Endometrium (tissue), 2 donors: Measurements from ENCODE around the gene CDH18.

ENCODE experiments used
- FAIRE-seq: peaks from 2 replicates; lab custom pipeline; 2012; peaks lifted over from hg19 to GRCh38; lab: Jason Lieb, UNC
- donor health status: control.
- donor health status: control.

The CDH18 gene

DNA sequence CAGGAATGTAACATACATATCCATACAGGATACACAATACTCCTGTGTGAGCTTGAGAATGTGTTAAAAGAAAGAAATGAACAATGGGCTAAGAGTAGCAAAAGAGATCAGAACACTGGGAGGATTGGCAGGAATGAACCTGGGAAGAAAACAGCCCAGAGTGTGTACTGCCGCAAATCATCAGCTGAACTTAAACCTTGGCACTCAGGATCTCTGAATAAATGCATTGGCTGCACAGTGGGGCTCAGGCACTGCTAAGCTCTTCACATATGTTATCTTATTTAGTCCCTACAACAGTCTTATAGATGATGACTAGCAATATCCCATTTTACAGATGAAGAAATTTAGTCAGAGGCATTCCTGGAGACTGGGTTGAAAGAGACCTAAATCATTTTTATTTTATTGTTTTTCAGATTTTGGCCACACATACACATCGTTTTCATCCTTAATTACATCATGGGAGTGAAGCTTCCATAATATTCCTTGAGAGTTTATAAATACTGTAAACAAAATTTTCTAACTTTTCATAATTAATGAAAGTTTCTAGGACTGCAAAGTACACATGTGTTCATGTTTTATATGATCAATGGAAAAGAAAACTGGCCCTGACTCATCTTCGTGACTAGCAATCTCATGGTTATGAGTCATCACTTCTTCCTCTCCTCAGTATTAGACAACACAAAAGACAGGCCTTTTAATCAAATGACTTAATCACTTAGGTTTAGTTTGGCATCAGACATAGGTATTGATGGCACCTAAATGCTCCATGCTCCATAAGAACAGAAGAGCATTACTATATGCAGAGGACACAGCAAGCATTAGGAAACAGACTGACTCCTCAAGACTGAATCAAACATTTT is 59.2 kb downstream of the CDH18 start:
- no peak for FAIRE-seq

DNA sequence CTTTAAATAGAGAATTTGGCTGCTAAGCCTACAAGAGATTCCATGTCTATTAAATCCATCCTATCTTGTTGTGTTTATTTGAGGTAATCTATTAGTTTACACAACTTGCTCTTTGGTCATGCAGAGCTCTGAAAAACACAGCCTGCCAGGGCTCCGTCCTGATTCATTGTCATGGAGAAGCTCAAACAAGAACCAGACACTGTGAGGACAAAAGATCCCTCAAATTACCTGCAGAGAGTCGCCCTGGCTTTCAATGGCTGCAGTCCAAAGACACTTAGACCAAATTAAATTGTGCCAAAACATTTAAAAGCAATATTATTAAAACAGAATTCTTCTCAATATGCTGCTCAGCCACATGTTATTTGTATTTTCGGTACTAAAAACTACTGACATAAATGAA is 60.1 kb downstream of the CDH18 start:
- FAIRE-seq, result no peak

- FAIRE-seq, result peak; percentile 41
These were observed 60.8 kb downstream of the CDH18 start for GRCh38 chr5:19927170-19927569.

GRCh38 chr5:19923742-19924141 is 64.3 kb downstream of the CDH18 start:
- FAIRE-seq, result no peak

DNA sequence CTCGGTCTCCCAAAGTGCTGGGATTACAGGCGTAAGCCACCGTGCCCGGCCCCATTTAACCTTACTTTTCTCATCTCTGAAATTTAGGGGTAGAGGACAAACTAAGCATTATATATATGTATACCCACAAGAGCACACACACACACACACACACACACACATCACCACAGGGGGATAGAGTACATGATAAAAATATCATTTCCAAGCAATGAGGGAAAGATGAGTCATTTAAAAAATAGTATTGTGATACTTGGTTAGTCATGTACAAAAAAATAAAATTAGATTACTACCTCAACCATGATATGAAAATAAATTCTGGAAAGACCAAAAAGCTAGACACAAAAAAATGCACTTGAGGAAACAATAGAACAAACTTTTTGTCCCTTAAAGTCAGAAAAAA is 67.2 kb downstream of the CDH18 start:
- FAIRE-seq, result no peak

DNA sequence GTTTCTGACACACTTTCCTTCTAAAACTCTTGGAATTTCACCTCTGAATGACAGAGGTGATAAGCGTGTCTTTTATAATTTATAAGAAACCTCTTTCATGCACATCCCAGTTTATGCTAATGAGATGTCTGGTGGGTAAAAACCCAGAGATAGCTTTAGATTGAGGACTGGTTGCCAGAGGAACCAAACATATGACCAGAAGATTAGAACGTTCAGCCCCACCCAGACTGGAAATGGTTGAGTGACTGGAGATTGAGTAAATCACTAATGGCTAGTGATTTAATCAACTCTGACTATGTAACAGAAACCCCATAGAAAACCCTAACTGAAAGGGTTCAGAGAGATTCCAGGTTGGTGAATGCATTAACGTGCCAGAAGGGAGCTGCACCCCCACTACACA is 69.2 kb downstream of the CDH18 start:
- FAIRE-seq, result no peak

GRCh38 chr5:19917588-19918122 is 70.3 kb downstream of the CDH18 start:
- FAIRE-seq, result no peak

- no peak for FAIRE-seq
These were observed 77.9 kb downstream of the CDH18 start for GRCh38 chr5:19910136-19910535.

GRCh38 chr5:19904766-19905165 is 83.2 kb downstream of the CDH18 start:
- FAIRE-seq, result no peak

- no peak for FAIRE-seq
These were observed 84.4 kb downstream of the CDH18 start for GRCh38 chr5:19903611-19904010.

DNA sequence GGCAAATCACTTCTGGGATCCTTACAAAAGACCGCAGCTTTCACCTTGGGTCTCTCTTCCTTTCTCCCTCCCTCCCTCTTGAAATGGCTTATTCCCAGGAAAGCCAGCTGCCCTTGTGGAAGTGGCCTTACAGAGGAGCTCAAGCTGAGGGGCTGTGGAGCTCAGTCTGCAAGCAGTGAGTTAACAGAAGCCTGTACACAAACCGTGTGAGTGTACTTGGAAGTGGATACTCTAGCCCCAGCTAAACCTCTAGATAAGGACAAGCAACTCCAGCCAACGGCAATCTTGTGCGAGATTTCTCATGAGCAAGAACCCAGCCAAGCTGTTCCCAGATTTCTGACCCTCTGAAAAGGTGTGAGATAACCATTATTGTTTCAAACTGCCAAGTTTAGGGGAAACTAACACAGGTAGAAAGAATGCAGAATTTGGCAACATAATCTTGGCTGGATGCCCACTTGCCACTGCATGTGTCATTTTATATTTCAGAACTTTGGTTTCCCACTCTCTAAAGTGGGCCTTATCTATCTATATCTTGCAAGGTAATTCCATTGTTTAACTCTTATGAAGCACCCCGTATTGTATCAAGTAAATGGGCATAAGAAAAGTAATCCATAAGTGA is 85.6 kb downstream of the CDH18 start:
- FAIRE-seq, result no peak

- FAIRE-seq, result no peak
These were observed 87.7 kb downstream of the CDH18 start for GRCh38 chr5:19900269-19900668.

DNA sequence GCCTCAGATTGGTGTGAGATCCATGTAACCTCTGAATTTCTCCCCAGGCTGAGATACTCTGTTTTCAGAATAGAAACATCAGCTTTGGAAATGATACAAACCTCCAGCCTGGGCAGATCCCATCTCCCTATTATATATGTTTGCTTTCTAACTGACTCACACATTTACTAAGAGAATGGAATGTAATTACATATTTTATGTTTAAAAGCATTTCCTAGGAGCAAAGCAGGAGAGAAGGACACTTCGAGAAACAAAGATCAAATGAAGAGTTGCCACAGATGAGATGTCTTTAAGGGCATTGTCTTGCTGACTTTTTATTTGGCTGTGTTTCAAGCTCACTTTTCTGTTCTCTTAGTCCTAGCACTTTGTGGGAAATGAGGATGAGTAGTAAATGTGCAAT is 96.3 kb downstream of the CDH18 start:
- no peak for FAIRE-seq

GRCh38 chr5:19886123-19886917 is 101.7 kb downstream of the CDH18 start:
- FAIRE-seq, result no peak

DNA sequence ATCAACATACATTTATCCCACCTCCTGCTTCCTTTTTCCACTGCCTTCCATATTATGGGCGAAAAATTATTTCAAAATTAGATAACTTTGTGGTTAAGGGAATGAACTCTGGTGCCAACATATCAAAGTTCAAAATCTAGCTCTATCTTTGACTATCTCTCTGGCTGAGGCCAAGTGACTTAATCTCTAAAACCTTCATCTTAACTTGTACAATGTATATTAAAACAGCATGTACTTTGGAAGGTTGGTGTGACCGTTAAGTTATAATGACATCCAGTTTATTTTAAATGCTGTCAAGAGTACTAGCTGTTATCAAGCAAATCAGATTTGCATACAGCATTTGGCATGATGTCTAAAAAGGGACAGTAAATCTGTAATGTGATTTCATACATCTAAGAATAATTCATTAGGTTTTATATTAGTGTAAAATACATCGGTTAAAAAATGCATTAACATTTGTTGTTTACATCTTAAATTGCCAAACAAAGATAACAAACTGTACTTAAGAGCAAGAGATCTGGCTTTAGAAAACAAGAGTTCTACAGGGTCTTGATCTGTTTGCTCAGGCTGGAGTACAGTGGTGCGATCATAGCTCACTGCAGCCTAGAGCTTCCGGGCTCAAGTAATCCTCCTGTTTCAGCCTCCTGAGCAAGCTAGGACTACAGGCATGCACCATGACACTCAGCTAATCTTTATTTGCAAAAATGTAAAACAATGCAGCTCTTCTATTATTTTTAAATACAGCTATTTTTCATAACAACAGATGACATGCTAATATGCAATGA is 102.8 kb downstream of the CDH18 start:
- FAIRE-seq, result no peak

DNA sequence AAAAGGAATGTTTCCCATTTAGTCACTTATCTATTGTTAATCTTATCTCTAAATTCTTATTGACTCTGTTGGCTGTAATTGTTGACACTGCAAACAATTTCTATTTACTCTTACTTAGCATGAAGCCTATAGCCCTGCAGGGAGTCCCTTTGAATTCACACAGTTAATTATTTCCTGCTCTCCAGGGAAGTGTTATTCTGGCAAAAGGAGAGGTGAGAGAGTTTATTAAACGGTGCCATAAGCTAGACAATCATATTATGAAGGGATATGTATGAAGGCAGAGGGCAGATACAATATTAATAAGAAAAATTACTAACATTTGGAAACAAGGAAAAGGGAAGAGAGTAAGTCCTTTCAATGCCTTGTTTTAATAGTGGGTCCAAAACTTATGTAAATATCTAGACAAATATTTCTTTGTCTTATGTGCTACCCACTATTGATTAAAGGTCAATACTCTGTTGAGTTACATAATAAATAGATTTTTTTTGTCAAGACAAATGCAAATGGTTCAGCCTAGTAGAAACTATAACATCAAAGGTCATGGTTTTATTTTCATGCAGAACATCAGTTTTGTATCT is 107.1 kb downstream of the CDH18 start:
- FAIRE-seq, result no peak

DNA sequence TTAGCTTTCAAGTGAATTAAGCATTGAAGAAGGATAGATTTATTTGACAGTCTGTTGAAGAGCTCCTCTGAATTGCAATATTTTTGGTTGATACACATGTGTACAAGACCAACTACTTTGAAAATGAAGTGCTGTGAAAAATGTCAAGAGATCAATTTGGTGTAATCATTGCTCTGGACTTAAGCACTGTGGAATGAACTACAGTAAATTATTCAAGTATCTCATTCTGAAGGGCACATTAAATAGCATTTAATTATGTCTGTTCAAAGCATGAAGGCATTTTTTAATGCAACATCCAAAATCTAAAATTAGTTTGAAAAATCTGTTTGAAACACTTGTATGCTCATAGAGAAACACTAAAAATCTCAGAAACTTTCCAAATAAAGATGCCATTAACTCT is 107.5 kb downstream of the CDH18 start:
- no peak for FAIRE-seq

GRCh38 chr5:19874811-19875210 is 113.2 kb downstream of the CDH18 start:
- FAIRE-seq, result no peak

- FAIRE-seq, result no peak
These were observed 121.9 kb downstream of the CDH18 start for GRCh38 chr5:19866090-19866450.

DNA sequence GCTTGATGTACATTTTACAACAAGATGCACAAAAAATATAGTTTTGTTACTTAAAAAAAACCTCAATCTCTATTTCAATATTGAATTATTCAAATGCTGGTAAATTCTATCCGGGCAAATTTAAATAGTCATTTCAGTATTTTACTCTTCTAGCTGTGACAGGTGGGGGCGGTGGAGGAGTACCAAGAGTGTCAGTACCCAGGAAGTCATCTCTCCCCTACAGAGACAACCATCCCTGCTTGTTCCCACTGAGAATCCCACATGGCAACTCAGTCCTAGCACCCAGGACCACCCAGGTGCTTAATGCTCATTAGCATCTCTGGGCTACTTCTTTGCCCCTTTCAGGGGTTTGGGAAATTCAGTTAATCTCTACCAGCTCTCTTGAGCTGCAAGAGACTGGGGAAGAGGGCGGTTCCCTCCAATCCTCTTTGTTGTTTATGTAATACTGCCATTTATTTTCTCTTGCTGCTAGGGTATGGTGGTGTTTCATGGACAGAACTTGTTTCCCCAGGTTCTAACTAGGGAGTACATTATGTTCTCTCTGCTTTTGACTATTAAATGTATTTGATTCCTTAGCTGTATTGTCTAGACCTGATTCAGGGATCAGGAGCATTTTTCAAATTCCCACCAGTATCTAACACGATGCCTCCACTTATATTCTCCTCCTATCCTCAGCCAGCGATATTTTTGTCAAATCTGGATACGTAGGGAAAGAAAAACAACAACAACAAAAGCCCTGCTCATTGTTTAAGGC is 122.5 kb downstream of the CDH18 start:
- no peak for FAIRE-seq

DNA sequence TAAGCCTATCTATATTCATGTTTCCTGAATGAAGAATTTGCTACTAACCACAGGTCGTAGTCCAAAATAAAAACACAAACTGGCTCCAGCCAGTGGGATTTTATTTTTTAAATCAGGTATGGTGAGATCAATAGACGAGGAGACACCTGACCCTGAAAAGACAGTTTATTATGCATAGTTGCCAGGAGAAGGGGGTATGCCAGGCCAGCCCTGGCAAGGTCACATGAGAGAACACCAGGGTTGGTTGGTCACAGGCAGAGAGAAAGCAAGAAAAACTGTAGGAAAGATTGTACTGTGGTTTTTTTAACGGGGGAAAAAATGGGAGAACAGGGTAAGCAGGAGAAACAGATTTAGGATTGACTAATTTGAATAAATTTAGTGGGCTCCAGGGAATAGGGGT is 125.3 kb downstream of the CDH18 start:
- no peak for FAIRE-seq
